Panc1 (cell line): Measurements from ENCODE around the gene STX18. TPM values are rescaled to one million over a fixed set of nuclear protein-coding genes. Genes with fewer than 3 reads are reported as not detected.

Experiments used
- ATAC-seq: fragments of 200-7000 bp; cut with Tn5 transposase; 2 replicates; pipeline ENCODE4 v1.9.1; 2020; ENCODE audit warnings: mild to moderate bottlenecking, moderate library complexity
- BruUV-seq: library from RNA; stranded (reverse); fragments of 400-500 nt; replicated peaks from 2 replicates; lab custom pipeline; 2021; lab: Mats Ljungman, UMichigan
- CTCF ChIA-PET: fragments of 300-600 bp; sonication (Branson Sonifier 250); formaldehyde crosslinking; loops from one replicate; lab custom pipeline; 2022; ENCODE audit warnings: antibody characterized with exemption; lab: Charles Lee
- POLR2A ChIA-PET: fragments of 300-600 bp; sonication (Branson Sonifier 250); formaldehyde crosslinking; loops from one replicate; lab custom pipeline; 2022; ENCODE audit warnings: antibody characterized with exemption; lab: Charles Lee
- DNase-seq: peaks from one replicate; pipeline ENCODE4 v3.0.0-alpha.2; 2010; ENCODE audit warnings: low read depth, low spot score
- H3K27ac ChIP-seq: 2 replicates; pipeline ENCODE4 v1.5.1; 2011; ENCODE audit warnings: mild to moderate bottlenecking, low read length, inconsistent platforms
- H3K27me3 ChIP-seq: fragments of 200-500 bp; sonication (Bioruptor generic); 2 replicates; pipeline ENCODE4 v1.6.0; 2014; ENCODE audit warnings: low read length, inconsistent platforms; ENCODE audit not compliant: control insufficient read depth, insufficient read depth
- H3K36me3 ChIP-seq: fragments of 200-500 bp; sonication (Bioruptor generic); 2 replicates; pipeline ENCODE4 v1.5.1; 2014; ENCODE audit warnings: inconsistent platforms, mild to moderate bottlenecking, low read length, moderate library complexity; ENCODE audit not compliant: control insufficient read depth, insufficient read depth
- H3K4me1 ChIP-seq: 2 replicates; pipeline ENCODE4 v1.5.1; 2011; ENCODE audit warnings: inconsistent platforms, mild to moderate bottlenecking, low read length, moderate library complexity; ENCODE audit not compliant: control insufficient read depth, insufficient read depth
- H3K4me3 ChIP-seq, 2 experiments: 2 replicates each; pipeline ENCODE4 v1.5.1; 2011 to 2012; ENCODE audit warnings: low read depth in 2 of 2, low read length in 2 of 2, mild to moderate bottlenecking in 2 of 2, inconsistent platforms in 1 of 2, moderate library complexity in 1 of 2
- H3K9me3 ChIP-seq: fragments of 200-500 bp; sonication (Bioruptor generic); 2 replicates; pipeline ENCODE4 v1.5.1; 2014; ENCODE audit warnings: low read depth, mild to moderate bottlenecking, inconsistent platforms, low read length, moderate library complexity; ENCODE audit not compliant: control insufficient read depth, insufficient read depth
- CTCF ChIP-seq: fragments of 450-650 bp; IDR thresholded peaks from 2 replicates; pipeline ENCODE4 v1.5.1; 2017; ENCODE audit warnings: mild to moderate bottlenecking
- POLR2AphosphoS5 ChIP-seq: IDR thresholded peaks from 2 replicates; pipeline ENCODE4 v1.6.1; 2012; ENCODE audit warnings: mild to moderate bottlenecking, low read depth, low read length, moderate library complexity
- SIN3A ChIP-seq: IDR thresholded peaks from 2 replicates; pipeline ENCODE4 v1.6.1; 2012; ENCODE audit warnings: low read depth, mild to moderate bottlenecking, low read length, moderate library complexity, borderline replicate concordance; ENCODE audit not compliant: insufficient read depth
- TCF7L2 ChIP-seq: IDR thresholded peaks from 2 replicates; pipeline ENCODE4 v1.6.1; 2011; ENCODE audit warnings: mild to moderate bottlenecking, low read depth, low read length, inconsistent platforms
- in situ Hi-C: cut with HindIII; loops from 2 replicates; pipeline ENCODE4 v1.10.0; 2016; ENCODE audit warnings: low sequenced_read_pairs, low pct_unique_long_range_greater_than_20kb
- intact Hi-C: fragments of 100-400 bp; cut with micrococcal nuclease; formaldehyde crosslinking; loops from one replicate; pipeline ENCODE4 v1.10.0; 2022; ENCODE audit not compliant: unreplicated experiment
- total RNA-seq: library from RNA; stranded (reverse); gene quantifications from one replicate; pipeline ENCODE4 v1.2.1, GENCODE V29; 2021; ENCODE audit not compliant: unreplicated experiment
- TF ChIP-seq, protein P1 (sequence below), 2 experiments: IDR thresholded peaks; 2 replicates each; pipeline ENCODE4 v1.6.1; 2011 to 2012; ENCODE audit warnings: low read depth in 2 of 2, control low read depth in 1 of 2, low read length in 1 of 2, mild to moderate bottlenecking in 1 of 2, moderate library complexity in 1 of 2; ENCODE audit not compliant: insufficient read depth in 1 of 2

STX18 gene
- total RNA-seq, 1 experiment from 2014 or later = 15.0 TPM

DNA sequence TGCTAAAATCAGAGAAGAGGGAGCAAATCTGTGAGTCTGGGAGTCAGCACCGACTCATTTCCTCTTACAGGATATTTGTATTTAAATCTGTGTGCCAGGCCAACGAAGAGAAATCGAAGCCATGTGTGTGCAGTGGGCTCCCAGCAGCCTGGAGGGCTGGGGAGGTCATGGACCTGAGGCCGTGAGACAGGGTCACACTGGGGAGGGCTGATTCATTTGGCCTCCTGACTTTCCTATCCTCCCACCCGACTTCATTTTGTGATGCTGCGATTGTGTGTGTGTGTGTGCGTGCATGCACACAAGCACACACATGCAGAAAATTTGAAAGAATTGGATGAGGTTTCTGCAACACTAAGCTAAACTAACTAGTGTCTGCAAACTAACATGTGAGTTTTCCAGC, 48.7 kb upstream of the STX18 start:
- no peaks in the 10 kb centered on the region for H3K36me3 ChIP-seq
- no peaks in the 10 kb centered on the region for H3K27me3 ChIP-seq
- DNase-seq (no peak), ATAC-seq (no peak)
- H3K4me3 ChIP-seq = no peak overlapping the region
- CTCF ChIA-PET = no interaction called here
- no peak overlapping the region for H3K27ac ChIP-seq
- H3K9me3 ChIP-seq = no peaks in the 10 kb centered on the region
- intact Hi-C loops (no loop called here), in situ Hi-C loops (no loop called here)
- TF ChIP-seq, protein P1, sequence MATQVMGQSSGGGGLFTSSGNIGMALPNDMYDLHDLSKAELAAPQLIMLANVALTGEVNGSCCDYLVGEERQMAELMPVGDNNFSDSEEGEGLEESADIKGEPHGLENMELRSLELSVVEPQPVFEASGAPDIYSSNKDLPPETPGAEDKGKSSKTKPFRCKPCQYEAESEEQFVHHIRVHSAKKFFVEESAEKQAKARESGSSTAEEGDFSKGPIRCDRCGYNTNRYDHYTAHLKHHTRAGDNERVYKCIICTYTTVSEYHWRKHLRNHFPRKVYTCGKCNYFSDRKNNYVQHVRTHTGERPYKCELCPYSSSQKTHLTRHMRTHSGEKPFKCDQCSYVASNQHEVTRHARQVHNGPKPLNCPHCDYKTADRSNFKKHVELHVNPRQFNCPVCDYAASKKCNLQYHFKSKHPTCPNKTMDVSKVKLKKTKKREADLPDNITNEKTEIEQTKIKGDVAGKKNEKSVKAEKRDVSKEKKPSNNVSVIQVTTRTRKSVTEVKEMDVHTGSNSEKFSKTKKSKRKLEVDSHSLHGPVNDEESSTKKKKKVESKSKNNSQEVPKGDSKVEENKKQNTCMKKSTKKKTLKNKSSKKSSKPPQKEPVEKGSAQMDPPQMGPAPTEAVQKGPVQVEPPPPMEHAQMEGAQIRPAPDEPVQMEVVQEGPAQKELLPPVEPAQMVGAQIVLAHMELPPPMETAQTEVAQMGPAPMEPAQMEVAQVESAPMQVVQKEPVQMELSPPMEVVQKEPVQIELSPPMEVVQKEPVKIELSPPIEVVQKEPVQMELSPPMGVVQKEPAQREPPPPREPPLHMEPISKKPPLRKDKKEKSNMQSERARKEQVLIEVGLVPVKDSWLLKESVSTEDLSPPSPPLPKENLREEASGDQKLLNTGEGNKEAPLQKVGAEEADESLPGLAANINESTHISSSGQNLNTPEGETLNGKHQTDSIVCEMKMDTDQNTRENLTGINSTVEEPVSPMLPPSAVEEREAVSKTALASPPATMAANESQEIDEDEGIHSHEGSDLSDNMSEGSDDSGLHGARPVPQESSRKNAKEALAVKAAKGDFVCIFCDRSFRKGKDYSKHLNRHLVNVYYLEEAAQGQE (IDR thresholded peaks at IDR 0.05; ENCODE audit: insufficient read depth in 1 of 2, low read depth in 2 of 2, low read length in 1 of 2) = no peak
- TF ChIP-seq POLR2AphosphoS5 = no peak
- TF ChIP-seq SIN3A = no peak
- TF ChIP-seq CTCF = no peak
- no peak for TF ChIP-seq TCF7L2
- BruUV-seq = no TSS peak
- no peaks in the 10 kb centered on the region for H3K4me1 ChIP-seq
- POLR2A ChIA-PET = no interaction called here

GRCh38 chr4:4585012-4585670, 43.3 kb upstream of the STX18 start:
- Histone ChIP-seq H3K4me1 (no peaks in the 10 kb centered on the region), H3K27me3 (no peaks in the 10 kb centered on the region), H3K9me3 (no peaks in the 10 kb centered on the region), H3K36me3 (no peaks in the 10 kb centered on the region), H3K4me3 (no peak overlapping the region), H3K27ac (no peak overlapping the region)
- DNase-seq = no peak
- in situ Hi-C loops (no loop called here), intact Hi-C loops (no loop called here)
- no TSS peak for BruUV-seq
- ATAC-seq = no peak
- POLR2A ChIA-PET = no interaction called here
- no peak for TF ChIP-seq SIN3A
- TF ChIP-seq, protein P1 (IDR thresholded peaks at IDR 0.05; ENCODE audit: insufficient read depth in 1 of 2, low read depth in 2 of 2, low read length in 1 of 2) = no peak
- CTCF ChIA-PET = no interaction called here
